Measurements from ENCODE around the gene SLC39A12. TPM values are rescaled to one million over a fixed set of nuclear protein-coding genes. Genes with fewer than 3 reads are reported as not detected.
A peak's percentile ranks its signal among the peaks of the same experiment; 100 is the strongest.

SLC39A12 gene
- total RNA-seq, 1 donor = not detected

DNA sequence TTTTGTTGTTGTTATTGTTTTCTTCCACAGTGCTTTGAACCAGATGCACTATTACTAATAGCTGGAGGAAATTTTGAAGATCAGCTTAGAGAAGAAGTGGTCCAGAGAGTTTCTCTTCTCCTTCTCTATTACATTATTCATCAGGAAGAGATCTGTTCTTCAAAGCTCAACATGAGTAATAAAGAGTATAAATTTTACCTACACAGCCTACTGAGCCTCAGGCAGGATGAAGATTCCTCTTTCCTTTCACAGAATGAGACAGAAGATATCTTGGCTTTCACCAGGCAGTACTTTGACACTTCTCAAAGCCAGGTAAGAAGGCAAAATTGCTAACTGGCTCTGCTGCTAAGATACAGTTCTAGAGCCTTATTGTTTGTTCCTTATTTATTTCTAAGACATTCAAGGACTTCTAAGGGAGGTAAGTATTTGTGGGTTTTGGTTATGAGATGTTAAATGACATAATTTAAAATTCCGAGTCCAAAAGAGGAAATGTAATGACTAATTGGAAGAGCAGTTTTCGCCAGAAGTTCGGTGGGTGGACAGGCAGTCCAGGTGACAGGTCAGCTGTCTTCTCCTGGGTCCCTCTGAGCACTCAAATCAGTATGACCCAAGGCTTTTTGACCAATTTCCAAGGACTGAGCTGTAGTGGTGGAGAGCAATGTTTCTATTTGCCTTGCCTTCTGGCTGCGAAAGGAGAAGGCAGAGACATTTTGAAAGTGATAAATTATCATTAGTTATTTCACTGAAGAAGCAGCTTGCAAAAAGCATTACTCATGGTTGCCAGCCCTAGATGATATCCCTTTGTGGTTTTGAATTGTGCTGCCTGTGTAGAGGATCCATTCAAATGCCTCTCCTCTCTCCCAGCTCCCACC, 10.1 kb downstream of the SLC39A12 start:
- DNase-seq (ENCODE audit: low read depth) = peak; percentile 47
- TF ChIP-seq CTCF (IDR thresholded peaks at IDR 0.05; ENCODE audit: insufficient read depth, low read length) = no peak
- no peak overlapping the region for H3K4me3 ChIP-seq (ENCODE audit: low read depth, low read length)

- no peak overlapping the region for H3K4me3 ChIP-seq (ENCODE audit: low read depth, low read length)
- TF ChIP-seq CTCF (IDR thresholded peaks at IDR 0.05; ENCODE audit: insufficient read depth, low read length) = no peak
- DNase-seq (ENCODE audit: low read depth) = no peak
Observed at GRCh38 chr10:17963431-17963830, 11.7 kb downstream of the SLC39A12 start.

GRCh38 chr10:17965649-17966235, 14.0 kb downstream of the SLC39A12 start:
- TF ChIP-seq CTCF (IDR thresholded peaks at IDR 0.05; ENCODE audit: insufficient read depth, low read length) = no peak
- no peak overlapping the region for H3K4me3 ChIP-seq (ENCODE audit: low read depth, low read length)
- DNase-seq (ENCODE audit: low read depth) = peak; percentile 28

DNA sequence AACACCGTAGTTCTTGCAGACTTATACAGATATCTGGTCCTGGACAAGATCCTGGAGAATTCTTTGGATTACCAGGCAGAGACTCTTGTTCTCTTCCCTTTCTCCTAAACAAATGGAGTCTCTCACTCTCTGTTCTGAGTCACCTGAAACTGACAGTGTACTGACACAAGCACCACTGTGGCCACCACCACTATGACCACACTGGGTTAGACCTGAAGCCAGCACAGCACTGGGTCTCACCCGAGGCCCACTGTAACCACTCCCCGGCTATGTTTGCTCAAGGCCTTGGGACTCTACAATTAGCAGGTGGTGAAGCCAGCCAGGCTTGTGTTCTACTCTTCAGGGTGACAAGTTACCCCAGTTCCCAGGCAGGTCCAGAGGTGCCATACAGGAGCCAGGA, 22.8 kb downstream of the SLC39A12 start:
- no peak for DNase-seq (ENCODE audit: low read depth)
- TF ChIP-seq CTCF (IDR thresholded peaks at IDR 0.05; ENCODE audit: insufficient read depth, low read length) = no peak

GRCh38 chr10:17980846-17981565, 29.3 kb downstream of the SLC39A12 start:
- H3K4me3 ChIP-seq (ENCODE audit: low read depth, low read length) = no peak overlapping the region
- TF ChIP-seq CTCF (IDR thresholded peaks at IDR 0.05; ENCODE audit: insufficient read depth, low read length) = no peak
- no peak for DNase-seq (ENCODE audit: low read depth)

More for the DNA sequence above, 22.8 kb downstream of the SLC39A12 start:
- no peak overlapping the region for H3K4me3 ChIP-seq (ENCODE audit: low read depth, low read length)

- TF ChIP-seq CTCF (IDR thresholded peaks at IDR 0.05; ENCODE audit: insufficient read depth, low read length) = no peak
- DNase-seq (ENCODE audit: low read depth) = peak; percentile 87
- H3K4me3 ChIP-seq (ENCODE audit: low read depth, low read length) = no peak overlapping the region
Observed at GRCh38 chr10:17981766-17982380, 30.2 kb downstream of the SLC39A12 start.
